NCI-H2107 (cell line): ENCODE data around the gene UBE4A.
"Not testable (repeated sequence)": the region's sequence is repeated elsewhere in the genome, so short reads cannot be mapped to it uniquely, and the experiment has no call there.

Experiments used
- DNase-seq: peaks from one replicate; lab custom pipeline; 2025; lab: John Stamatoyannopoulos, UW

UBE4A gene

GRCh38 chr11:118401151-118401879 lies 41.9 kb downstream of the UBE4A start, which contains the start of gene ATP5MG:
ATP5MG (plus strand) TSS chr11:118401606; CDS start chr11:118401666, 60 bp downstream.
- peak; percentile 71 for DNase-seq

GRCh38 chr11:118401880-118402590 lies 42.6 kb downstream of the UBE4A start:
- no peak for DNase-seq

GRCh38 chr11:118402594-118402993 lies 43.2 kb downstream of the UBE4A start:
- DNase-seq: not testable (repeated sequence)

- peak; percentile 69 for DNase-seq
Measured at GRCh38 chr11:118406599-118407166, 47.3 kb downstream of the UBE4A start.

- DNase-seq: no peak
Measured at GRCh38 chr11:118410055-118410745, 50.8 kb downstream of the UBE4A start.

- DNase-seq: no peak
Measured at GRCh38 chr11:118411530-118411929, 52.1 kb downstream of the UBE4A start.

- DNase-seq: no peak
Measured at GRCh38 chr11:118412921-118413320, 53.5 kb downstream of the UBE4A start.

- no peak for DNase-seq
Measured at GRCh38 chr11:118415062-118415738, 55.8 kb downstream of the UBE4A start.

- DNase-seq: no peak
Measured at GRCh38 chr11:118415739-118416068, 56.3 kb downstream of the UBE4A start.

GRCh38 chr11:118416900-118417299 lies 57.5 kb downstream of the UBE4A start:
- not testable (repeated sequence) for DNase-seq

GRCh38 chr11:118417801-118418200 lies 58.4 kb downstream of the UBE4A start:
- no peak for DNase-seq

- no peak for DNase-seq
Measured at GRCh38 chr11:118418766-118419165, 59.4 kb downstream of the UBE4A start.

- DNase-seq: no peak
Measured at GRCh38 chr11:118427707-118428106, 68.3 kb downstream of the UBE4A start.

- no peak for DNase-seq
Measured at GRCh38 chr11:118430956-118431355, 71.6 kb downstream of the UBE4A start.

- DNase-seq: no peak
Measured at GRCh38 chr11:118434123-118434552, 74.7 kb downstream of the UBE4A start.

GRCh38 chr11:118434553-118435289 lies 75.3 kb downstream of the UBE4A start:
- DNase-seq: no peak

- peak; percentile 39 for DNase-seq
Measured at GRCh38 chr11:118435290-118435892, 76.0 kb downstream of the UBE4A start.

GRCh38 chr11:118435893-118436624 lies 76.7 kb downstream of the UBE4A start, which contains the start of gene KMT2A:
KMT2A (plus strand) TSS chr11:118436492; CDS start chr11:118436513, 21 bp downstream.
- DNase-seq: peak; percentile 93

- DNase-seq: no peak
Measured at GRCh38 chr11:118436639-118437207, 77.3 kb downstream of the UBE4A start.
